Stimulated activated CD4-positive, alpha-beta T cell treated with anti-CD3 and anti-CD28 coated beads, TNF-alpha, amount 100 ng/mL, for 1 hour (primary cell): ENCODE data around the gene ROR1.

ENCODE experiments used
- DNase-seq, 3 donors: peaks; one replicate each; pipeline ENCODE4 v3.0.0-alpha.2; 2020; ENCODE audit warnings: low read depth in 3 of 3, low spot score in 1 of 3

ROR1 gene

DNA sequence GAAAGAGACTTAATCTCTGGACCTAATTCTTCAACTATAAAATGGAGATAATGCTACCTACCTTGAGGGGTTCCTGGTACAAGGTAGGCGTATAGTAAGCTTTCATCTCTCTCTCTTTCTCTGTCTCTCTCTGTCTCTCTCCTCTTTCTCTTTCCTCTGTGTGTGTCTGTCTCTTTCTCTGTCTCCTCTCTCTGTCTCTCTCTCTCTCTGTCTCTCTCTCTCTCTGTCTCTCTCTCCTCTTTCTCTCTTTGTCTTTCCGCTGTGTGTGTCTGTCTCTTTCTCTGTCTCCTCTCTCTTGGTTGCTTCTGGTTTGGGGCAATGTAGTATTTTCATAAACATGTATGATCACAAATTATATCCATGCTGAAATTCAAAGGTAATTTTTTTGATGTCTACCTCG lies 353.5 kb downstream of the ROR1 start:
- DNase-seq, result no peak

DNA sequence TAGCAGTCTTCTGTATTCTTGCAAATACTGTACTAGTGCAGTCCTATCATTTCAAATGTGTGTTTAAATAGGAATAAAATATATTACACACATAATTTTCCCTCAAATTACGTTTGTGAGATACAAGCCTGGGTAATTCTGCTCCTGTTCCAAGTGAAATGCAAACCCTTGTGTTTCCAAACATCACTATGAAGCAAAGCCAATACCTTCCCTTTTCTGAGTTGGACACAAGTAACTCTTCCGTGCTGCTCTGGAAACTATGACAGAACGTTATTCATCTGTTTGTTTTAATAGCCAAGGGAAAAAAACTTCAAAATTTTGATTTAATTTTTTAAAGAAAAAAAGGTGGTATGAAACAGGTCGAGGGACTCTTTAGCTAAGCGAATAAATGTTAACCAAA lies 355.9 kb downstream of the ROR1 start:
- no peak for DNase-seq

DNA sequence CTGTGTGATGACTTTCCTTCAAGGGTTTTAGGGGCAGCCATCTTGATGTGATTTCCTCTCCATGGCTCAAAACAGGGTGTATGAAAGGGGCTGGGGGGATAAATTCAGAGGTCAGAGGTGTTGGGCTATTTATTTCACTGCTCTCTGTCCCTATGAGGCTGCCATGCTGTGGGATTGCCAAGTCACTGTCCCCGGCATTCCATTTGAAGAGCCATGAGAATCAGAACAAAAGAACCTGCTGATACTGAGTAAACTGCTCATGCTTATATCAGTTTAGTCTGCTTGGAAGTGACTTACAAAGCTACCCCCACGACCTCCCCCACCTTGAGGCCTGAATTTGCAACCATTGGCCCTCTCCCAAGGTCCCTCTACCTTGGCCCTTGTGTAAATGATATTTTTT lies 357.3 kb downstream of the ROR1 start:
- no peak for DNase-seq

DNA sequence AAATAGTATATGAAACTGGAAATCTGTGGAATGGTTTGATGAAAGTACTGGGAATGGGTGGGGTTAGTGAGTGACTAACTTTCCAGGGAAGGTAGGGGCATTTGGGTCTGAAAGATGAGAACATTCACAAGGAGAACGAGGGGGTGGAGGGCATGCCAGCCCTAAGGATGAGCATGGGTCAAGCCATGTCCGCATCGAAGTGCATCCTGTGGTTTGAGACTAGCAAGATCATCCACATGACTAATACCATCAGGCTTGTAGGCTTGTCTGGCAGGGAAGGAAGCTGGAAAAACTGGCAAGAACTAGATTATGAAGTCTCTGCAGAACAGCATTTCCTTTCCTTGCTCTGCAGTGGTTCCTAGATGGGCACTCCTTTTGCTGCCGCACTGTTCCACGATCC lies 359.2 kb downstream of the ROR1 start:
- no peak for DNase-seq

DNA sequence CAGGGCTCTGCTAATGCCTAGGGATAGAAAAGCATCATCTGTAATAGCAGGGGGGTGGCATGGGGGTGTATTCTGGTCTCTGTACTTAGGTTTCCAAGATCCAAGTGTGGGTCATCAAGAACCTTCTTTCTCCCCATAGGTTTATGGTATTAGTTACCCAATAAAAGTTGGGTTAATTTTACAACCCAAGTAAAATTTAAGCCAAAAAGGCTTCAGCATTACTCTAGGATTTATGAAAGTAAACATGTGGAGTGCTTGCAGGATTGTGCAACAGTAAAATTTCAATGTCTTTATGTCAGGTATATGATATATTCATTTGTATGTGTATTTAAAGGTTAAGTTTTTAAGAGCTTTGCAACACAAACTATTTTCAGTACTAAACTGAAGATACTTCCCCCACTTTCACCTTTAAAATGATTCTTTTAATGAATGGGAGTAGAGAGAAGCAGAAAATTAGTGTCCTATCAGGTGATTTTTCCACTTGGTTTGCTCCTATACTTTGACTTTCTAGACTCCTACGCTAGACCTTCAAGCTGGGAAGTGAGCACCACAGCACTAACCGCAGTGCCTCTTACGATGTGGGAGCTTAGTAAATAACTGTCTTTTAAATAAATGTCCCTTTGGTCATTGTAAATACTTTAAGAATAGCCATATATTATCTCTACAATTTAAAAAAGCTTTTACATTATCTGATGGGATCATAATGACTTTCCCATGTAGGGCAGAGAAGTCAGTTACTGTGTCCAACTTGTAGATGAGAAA lies 361.8 kb downstream of the ROR1 start:
- no peak for DNase-seq

DNA sequence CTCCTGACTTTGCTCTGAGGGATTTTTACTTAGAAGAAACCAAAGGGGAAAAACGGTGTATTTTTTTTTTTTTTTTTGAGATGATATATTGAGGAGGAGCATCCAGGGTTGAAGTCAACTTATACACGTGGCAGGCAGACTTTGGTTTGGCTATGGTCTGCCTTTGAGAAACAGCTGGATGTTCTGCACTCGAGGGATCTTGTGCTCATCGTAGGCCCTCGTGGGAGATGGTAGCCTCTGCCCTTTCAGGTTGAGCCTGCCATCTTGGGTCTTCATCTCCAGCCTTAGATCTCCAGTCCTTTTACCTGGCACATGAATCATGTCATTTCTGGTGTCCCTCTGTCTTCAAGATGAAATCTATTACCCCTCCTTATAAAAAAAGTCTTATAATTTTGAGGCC lies 362.5 kb downstream of the ROR1 start:
- no peak for DNase-seq

DNA sequence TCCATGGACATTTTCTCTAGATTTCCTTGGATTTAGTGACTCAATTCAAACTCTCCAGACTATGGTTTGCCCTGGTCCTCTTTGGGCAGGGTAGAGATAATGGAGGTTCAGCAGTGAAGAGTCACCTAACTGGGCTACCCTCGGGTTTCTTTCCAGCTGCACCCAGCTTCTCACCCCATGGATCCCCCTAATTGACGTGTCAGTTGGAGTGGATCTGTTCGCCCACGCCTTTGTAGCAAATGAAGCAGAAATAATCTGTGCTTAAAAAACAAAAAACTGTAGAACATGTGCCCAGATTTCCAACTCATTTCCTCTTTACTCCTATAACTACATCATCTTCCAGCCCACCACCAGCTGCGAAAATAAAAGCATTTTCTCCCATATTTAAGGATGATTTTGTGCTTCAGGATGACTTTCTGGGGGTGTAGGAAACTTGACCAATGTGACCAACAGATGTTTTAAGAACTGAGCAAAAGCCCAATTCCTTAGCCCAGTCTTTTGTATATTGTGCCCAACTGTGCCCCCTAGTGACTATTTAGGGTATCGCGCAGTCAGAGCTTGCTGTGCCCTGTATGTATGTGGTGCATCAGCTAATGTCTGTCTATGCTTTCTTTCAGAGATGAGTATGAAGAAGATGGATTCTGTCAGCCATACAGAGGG lies 363.1 kb downstream of the ROR1 start:
- DNase-seq, result peak; percentile 22 to 56 (median 27)

DNA sequence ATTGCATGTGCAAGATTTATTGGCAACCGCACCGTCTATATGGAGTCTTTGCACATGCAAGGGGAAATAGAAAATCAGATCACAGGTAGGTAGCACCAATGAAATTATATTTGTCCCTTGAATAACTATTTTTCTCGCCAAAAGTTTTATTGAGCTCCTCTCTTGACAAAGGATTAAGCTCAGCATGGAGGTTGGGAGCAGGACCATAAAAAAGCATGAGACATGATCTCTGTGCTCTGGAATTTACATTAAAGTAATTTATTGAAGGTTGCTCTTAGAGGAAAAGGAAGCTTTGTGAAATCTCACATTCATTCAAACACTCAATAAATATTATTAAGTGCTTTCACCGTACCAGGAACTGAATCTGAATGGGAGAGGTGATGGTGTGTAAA lies 363.6 kb downstream of the ROR1 start:
- no peak for DNase-seq

DNA sequence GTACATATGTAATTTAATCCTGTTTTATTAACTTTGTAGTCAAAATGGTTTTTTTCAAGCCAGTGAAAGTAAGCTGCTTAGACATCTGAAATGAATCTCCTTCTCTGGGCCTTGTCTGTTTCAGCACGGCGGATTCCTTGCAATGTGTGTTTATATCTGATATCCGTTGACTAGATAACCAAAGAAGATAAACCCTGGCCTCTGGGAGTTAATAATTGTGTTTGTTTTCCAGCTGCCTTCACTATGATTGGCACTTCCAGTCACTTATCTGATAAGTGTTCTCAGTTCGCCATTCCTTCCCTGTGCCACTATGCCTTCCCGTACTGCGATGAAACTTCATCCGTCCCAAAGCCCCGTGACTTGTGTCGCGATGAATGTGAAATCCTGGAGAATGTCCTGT lies 366.1 kb downstream of the ROR1 start:
- DNase-seq, result no peak

DNA sequence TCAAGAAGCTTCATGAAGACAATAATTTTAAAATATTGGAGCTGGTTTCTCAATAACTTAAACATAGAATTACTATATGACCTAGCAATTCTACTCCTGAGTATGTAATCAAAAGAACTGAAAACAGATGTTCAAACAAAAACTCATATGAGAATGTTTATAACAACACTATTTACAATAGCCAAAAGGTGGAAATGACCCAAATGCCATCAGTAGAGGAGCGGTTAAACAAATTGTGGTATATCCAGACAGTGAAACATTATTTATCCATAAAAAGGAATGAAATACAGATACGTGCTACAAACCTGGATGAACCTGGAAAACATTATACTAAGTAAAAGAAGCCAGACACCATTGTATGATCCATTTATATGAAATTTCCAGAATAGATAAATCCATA lies 366.8 kb downstream of the ROR1 start:
- DNase-seq, result no peak

DNA sequence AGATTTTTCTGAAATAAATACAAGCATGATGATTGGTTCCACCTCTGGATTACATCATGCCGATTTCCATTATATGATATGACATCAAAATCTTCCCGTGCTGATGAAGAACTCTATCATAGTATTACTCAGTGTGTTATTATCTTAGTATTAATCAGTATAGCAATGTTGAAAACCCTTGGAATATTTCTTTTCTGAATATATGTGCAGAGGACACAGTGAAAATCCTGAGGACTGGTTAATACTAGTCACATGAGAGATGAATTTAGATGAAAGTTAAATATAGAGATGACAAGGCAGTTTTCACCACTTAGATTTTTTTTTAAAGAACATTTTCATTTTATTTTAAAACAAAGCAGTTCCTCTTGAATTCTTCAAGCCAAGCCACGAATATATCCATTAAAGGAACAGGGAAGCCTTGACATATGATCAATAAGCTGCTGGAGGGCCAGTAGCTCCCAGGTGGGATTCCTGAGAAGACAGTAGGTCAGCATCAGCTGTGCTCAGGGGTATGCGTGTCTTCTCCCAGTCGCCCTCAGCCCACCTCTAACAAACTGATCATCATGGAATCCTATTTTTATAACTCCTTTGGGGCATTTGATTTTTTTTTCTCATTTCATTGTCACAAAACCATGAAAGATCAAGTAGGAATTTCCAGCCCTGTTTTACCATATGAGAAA lies 373.4 kb downstream of the ROR1 start:
- no peak for DNase-seq

DNA sequence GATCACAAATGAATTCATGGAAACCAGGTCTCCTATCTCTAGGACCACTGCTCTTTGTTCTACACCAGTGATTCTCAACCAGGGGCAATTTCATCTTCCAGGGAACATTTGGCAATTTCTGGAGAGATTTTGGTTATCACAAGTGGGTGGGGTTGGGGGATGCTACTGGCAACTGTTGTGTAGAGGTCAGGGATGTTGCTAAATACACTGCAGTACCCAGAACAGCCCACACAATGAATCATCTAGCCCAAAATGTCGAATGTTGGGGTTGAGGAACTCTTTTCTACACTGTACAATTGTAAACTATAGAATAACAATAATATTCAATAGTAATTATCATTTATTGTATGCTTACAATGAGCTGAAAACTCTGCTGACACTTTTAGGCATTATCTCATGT lies 373.9 kb downstream of the ROR1 start:
- no peak for DNase-seq

DNA sequence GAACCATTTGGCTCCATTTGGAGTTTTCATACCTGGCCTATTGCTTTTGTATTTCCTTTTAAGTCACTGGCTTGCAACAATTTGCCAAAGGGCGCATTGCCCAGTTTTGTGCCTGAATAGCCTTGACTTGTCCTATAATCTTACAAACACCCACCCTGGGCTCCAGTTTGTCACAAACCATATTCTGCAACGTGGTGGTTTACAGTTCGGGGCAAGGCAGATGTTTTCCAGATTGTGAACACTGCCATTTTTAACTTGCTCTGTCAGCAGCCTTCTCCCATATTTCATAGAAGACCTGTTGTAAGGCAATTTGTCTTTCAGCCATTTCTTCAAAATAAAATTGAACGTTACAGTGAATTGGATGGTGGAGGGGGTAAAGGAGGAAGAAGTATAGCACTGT lies 376.4 kb downstream of the ROR1 start:
- no peak for DNase-seq

DNA sequence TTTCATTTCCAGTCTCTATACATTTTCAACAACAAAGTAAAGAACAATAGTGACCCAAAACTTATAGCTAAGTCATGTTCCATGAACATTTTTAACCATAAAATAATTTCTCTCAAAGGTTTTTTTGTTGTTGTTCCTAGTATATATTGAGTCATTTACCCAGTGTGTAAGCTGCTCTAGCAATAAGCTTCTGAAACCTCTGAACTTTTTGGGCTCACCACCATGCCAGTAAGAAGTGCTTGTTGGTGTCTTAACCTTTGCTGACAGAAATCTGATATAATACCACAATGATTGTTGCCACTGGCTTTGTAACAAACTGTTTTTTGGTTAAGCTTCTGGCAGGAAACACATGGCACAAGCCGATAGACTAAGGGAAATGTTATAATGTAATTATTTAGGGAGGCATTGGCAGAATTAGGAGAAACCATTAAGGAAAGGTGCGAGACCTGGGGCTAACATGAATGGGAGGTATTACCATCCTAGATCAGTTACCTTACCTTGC lies 377.0 kb downstream of the ROR1 start:
- no peak for DNase-seq

DNA sequence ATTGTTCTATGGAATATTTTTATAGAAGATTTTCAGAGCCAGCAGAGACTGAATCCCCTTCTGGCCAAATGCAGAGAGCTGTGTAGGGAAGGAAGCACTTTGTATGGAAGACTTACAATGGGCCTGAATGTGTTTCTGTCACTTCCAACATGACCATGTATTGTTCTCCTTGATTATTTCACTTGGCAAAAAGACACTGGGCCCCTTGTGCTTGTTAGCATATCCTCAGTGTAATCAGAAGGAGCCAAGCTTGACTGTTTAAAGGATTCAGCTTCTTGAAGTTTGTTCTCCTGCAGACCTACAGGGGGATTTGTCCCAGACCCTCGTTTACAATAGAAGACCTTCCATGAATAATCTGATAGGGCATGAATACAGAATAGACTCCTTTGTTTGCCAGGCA lies 381.5 kb downstream of the ROR1 start:
- DNase-seq, result no peak

DNA sequence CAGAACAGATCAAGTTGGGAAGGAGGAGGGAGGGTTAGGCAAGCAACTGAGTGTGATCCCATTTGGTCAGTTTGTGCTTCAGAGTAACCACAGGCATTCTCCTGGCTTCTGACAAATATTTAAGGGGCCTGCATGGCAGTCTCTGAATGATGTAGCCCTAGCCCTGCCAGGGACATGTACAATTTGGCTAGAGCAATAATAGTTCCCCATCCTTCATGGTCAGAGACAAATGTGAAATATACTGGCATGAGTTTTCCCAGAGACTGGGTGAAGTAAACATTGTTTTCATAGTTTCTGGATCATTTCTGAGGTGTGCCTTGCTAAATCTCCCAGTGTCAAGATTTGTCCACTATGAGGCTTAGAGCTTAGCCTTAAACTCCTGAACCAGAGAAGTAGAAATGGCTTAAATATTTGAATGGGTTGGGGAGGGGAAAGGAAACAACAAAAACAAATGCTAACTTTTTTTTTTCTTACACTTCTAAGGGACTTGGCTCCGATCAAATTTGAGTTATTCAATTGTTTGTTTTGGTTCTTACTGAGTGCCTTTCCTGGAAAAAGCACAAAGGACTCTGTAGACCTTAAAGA lies 387.6 kb downstream of the ROR1 start:
- DNase-seq, result no peak

DNA sequence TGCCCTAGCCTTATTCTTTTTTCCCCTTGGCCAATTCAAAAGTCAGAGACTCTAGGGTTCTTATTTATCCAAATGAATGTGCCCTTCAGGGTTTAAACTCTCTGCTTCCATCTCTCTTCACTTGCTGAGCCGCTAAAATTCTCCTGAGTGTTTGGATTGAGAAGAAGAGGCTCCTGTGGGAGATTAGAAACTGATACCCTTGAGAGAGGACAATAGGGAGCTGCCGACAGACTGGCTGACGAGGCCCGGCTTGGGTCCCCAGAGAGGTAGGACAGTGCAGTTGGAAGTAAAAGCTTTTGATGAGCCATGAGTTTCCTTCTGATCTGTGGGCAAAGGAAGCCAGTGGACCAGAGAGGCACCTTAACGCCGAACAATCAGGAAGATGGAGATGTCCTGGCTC lies 388.3 kb downstream of the ROR1 start:
- no peak for DNase-seq

DNA sequence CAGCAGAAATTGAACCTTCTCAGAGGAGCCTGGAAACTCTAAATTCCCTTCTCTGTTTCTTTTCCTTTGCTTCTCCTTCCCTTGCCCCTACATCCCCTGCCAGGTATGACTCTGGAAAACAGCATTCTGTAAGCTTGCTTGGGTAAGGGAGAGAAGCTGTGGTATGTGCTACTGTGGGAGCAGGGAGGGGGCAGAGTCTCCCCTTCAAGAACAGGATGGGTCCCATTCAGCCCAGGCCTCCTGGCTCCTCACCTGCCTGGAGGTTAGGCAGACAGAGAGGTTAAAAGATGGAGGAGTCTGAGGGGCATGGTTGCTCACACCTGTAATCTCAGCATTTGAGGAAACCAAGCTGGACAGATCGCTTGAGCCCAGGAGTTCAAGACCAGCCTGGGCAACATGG lies 389.0 kb downstream of the ROR1 start:
- no peak for DNase-seq

DNA sequence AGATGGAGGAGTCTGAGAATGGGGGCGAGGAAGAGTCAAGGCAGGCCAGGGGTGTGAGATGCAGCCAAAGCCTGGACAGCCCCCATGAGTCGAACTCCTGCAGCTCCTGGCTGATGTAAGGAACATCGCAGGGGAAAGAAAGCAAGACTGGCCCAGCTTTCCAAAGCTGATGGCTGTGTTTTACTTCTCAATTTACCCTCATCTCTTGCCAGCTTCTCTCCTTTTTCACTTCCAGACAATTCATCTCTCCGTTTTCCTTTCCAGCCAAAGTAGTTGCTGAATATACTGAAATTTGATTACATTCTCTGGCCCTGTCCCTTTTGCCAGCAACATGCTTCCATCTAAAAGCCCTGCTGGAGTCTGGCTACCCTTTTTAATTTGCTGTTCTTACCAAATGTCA lies 389.6 kb downstream of the ROR1 start:
- no peak for DNase-seq

DNA sequence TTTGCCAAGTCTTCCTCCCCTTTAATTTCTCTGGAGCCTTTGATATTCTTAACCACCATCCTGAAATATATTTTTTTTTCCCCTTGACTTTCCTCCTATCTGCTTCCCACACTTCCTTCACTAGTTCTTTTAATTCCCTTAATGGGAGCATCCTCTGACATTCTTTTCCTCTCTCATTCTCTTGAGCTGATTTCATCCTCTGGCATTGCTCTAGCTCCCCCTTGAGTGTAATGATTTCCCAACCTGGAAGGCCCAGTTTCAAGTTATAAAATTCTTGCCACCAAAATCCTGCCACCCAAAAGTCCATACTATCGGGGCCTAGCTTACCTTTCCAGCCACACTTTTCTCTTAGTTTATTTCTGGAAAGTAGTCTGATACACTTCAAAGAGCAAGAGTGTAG lies 390.2 kb downstream of the ROR1 start:
- DNase-seq, result no peak

DNA sequence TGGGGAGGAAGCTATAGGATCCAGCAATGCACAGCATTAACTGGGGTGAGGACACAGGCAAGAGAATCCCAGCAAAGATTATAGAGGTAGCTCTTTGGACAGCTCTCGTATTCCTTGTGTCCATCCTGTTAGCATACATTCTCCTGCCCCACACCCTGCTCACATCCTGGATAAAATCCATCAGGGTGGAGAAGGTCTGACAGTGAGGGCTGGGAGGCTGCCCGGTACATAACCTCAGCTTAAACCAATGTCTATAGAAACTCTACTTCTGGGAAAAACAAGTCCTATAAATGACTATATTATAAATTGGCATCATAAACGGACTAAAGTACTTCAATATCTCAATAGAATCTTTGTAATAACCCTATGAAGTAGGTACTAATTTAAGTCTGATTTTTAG lies 392.8 kb downstream of the ROR1 start:
- no peak for DNase-seq

DNA sequence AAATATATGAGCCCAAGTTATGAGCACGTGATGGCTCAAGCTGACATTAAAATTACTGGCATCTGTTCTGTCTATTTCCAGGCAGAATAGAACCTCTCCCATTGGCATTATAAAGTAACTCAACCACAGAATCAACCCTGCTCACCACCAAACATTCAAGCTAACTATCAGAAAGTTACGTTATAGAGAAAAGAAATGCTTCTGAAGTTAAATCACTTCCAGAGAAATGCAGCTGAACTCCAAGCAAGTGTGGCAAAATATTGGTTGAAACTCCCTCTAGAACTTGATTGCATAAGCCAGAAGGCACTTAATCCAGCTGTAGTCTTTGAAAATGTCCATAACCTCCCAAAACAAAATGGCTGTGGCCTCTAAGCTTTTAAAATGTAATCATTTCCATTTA lies 393.4 kb downstream of the ROR1 start:
- DNase-seq, result no peak
